SK-N-SH treated with all-trans-retinoic acid at 6 μM for 48 hours (cell line): ENCODE data around the gene CCDC183.

ENCODE experiments used
- ATAC-seq: fragments of 200-7000 bp; cut with Tn5 transposase; 3 replicates; pipeline ENCODE4 v1.9.1; 2020; ENCODE audit warnings: mild to moderate bottlenecking, moderate library complexity
- ARNTL ChIP-seq: fragments of 450-650 bp; formaldehyde crosslinking; IDR thresholded peaks from 2 replicates; pipeline ENCODE4 v1.5.0; 2020; ENCODE audit warnings: low read depth, mild to moderate bottlenecking, moderate library complexity, borderline replicate concordance
- BACH2 ChIP-seq: fragments of 250-450 bp; sonication (Bioruptor Pico); IDR thresholded peaks from 2 replicates; pipeline ENCODE4 v1.9.0; 2021; ENCODE audit warnings: mild to moderate bottlenecking, borderline replicate concordance
- CSDC2 ChIP-seq: fragments of 250-450 bp; sonication (Bioruptor Pico); IDR thresholded peaks from 2 replicates; pipeline ENCODE4 v1.5.0; 2020; ENCODE audit warnings: mild to moderate bottlenecking, moderate library complexity
- CSRNP3 ChIP-seq: fragments of 250-450 bp; sonication (Bioruptor Pico); IDR thresholded peaks from 2 replicates; pipeline ENCODE4 v1.5.1; 2021; ENCODE audit warnings: mild to moderate bottlenecking, moderate library complexity
- ESRRG ChIP-seq: fragments of 250-450 bp; sonication (Bioruptor Pico); IDR thresholded peaks from 2 replicates; pipeline ENCODE4 v1.6.1; 2021; ENCODE audit warnings: mild to moderate bottlenecking
- GLIS3 ChIP-seq: fragments of 250-450 bp; sonication (Bioruptor Pico); IDR thresholded peaks from 2 replicates; pipeline ENCODE4 v1.5.0; 2020; ENCODE audit warnings: mild to moderate bottlenecking, moderate library complexity
- ISL1 ChIP-seq: fragments of 250-450 bp; sonication (Bioruptor Pico); IDR thresholded peaks from 2 replicates; pipeline ENCODE4 v2.1.2; 2022; ENCODE audit warnings: mild to moderate bottlenecking, moderate library complexity
- OSR1 ChIP-seq: fragments of 250-450 bp; sonication (Bioruptor Pico); IDR thresholded peaks from 2 replicates; pipeline ENCODE4 v1.8.0; 2022; ENCODE audit warnings: moderate library complexity, mild to moderate bottlenecking, inconsistent platforms
- PATZ1 ChIP-seq: fragments of 250-450 bp; sonication (Bioruptor Pico); IDR thresholded peaks from 2 replicates; pipeline ENCODE4 v1.8.0; 2020; ENCODE audit warnings: mild to moderate bottlenecking, moderate library complexity, borderline replicate concordance
- PPARA ChIP-seq: fragments of 250-450 bp; sonication (Bioruptor Pico); IDR thresholded peaks from 2 replicates; pipeline ENCODE4 v1.5.0; 2020; ENCODE audit warnings: mild to moderate bottlenecking, borderline replicate concordance
- RARB ChIP-seq: fragments of 250-450 bp; sonication (Bioruptor Pico); IDR thresholded peaks from 2 replicates; pipeline ENCODE4 v1.8.0; 2021; ENCODE audit warnings: mild to moderate bottlenecking, moderate library complexity
- SNAI2 ChIP-seq: fragments of 250-450 bp; sonication (Bioruptor Pico); IDR thresholded peaks from 2 replicates; pipeline ENCODE4 v1.5.0; 2020; ENCODE audit warnings: mild to moderate bottlenecking, moderate library complexity
- TOX ChIP-seq: fragments of 250-450 bp; sonication (Bioruptor Pico); IDR thresholded peaks from 2 replicates; pipeline ENCODE4 v1.8.0; 2021; ENCODE audit warnings: mild to moderate bottlenecking, moderate library complexity, borderline replicate concordance
- TSHZ2 ChIP-seq: fragments of 250-450 bp; sonication (Bioruptor Pico); IDR thresholded peaks from 2 replicates; pipeline ENCODE4 v1.5.0; 2020; ENCODE audit warnings: mild to moderate bottlenecking, moderate library complexity
- ZC3H10 ChIP-seq: fragments of 250-450 bp; sonication (Bioruptor Pico); IDR thresholded peaks from 2 replicates; pipeline ENCODE4 v1.5.1; 2021; ENCODE audit warnings: mild to moderate bottlenecking, moderate library complexity
- ZFP3 ChIP-seq: fragments of 250-450 bp; sonication (Bioruptor Pico); IDR thresholded peaks from 2 replicates; pipeline ENCODE4 v1.5.0; 2020; ENCODE audit warnings: mild to moderate bottlenecking, moderate library complexity
- ZFP30 ChIP-seq: fragments of 450-650 bp; formaldehyde crosslinking; IDR thresholded peaks from 2 replicates; pipeline ENCODE4 v1.5.0; 2022; ENCODE audit warnings: mild to moderate bottlenecking, moderate library complexity
- ZNF565 ChIP-seq: fragments of 450-650 bp; formaldehyde crosslinking; conservative IDR thresholded peaks from 2 replicates; pipeline ENCODE4 v1.5.0; 2020; ENCODE audit warnings: low read depth, mild to moderate bottlenecking, moderate library complexity
- ZNF70 ChIP-seq: fragments of 450-650 bp; formaldehyde crosslinking; IDR thresholded peaks from 2 replicates; pipeline ENCODE4 v1.5.0; 2020; ENCODE audit warnings: mild to moderate bottlenecking, moderate library complexity
- ZNF8 ChIP-seq: fragments of 450-650 bp; formaldehyde crosslinking; IDR thresholded peaks from 2 replicates; pipeline ENCODE4 v1.5.0; 2020; ENCODE audit warnings: mild to moderate bottlenecking, moderate library complexity
- TF ChIP-seq, protein P1 (sequence below): fragments of 250-450 bp; sonication (Bioruptor Pico); IDR thresholded peaks from 2 replicates; pipeline ENCODE4 v1.5.1; 2020; ENCODE audit warnings: low read depth, mild to moderate bottlenecking, moderate library complexity
- TF ChIP-seq, protein P2 (sequence below): fragments of 250-450 bp; sonication (Bioruptor Pico); IDR thresholded peaks from 2 replicates; pipeline ENCODE4 v1.8.0; 2021; ENCODE audit warnings: low read depth, mild to moderate bottlenecking, moderate library complexity, borderline replicate concordance

CCDC183 gene

GRCh38 chr9:136825295-136826187 lies 29.4 kb downstream of the CCDC183 start:
- no peak for ATAC-seq
- no peak for TF ChIP-seq TOX (CRISPR knock-in tag)
- no peak for TF ChIP-seq OSR1 (CRISPR knock-in tag)
- no peak for TF ChIP-seq ESRRG
- no peak for TF ChIP-seq BACH2 (CRISPR knock-in tag)
- TF ChIP-seq ZFP30 (CRISPR knock-in tag), result no peak
- TF ChIP-seq ZFP3 (CRISPR knock-in tag), result no peak
- TF ChIP-seq ZNF565 (CRISPR knock-in tag), result no peak
- no peak for TF ChIP-seq TSHZ2 (CRISPR knock-in tag)
- TF ChIP-seq RARB (CRISPR knock-in tag), result no peak
- TF ChIP-seq PATZ1, result no peak
- no peak for TF ChIP-seq PPARA (CRISPR knock-in tag)
- TF ChIP-seq, protein P1, sequence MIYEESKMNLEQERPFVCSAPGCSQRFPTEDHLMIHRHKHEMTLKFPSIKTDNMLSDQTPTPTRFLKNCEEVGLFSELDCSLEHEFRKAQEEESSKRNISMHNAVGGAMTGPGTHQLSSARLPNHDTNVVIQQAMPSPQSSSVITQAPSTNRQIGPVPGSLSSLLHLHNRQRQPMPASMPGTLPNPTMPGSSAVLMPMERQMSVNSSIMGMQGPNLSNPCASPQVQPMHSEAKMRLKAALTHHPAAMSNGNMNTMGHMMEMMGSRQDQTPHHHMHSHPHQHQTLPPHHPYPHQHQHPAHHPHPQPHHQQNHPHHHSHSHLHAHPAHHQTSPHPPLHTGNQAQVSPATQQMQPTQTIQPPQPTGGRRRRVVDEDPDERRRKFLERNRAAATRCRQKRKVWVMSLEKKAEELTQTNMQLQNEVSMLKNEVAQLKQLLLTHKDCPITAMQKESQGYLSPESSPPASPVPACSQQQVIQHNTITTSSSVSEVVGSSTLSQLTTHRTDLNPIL (CRISPR knock-in tag), result no peak
- no peak for TF ChIP-seq ZNF8 (CRISPR knock-in tag)
- TF ChIP-seq, protein P2, sequence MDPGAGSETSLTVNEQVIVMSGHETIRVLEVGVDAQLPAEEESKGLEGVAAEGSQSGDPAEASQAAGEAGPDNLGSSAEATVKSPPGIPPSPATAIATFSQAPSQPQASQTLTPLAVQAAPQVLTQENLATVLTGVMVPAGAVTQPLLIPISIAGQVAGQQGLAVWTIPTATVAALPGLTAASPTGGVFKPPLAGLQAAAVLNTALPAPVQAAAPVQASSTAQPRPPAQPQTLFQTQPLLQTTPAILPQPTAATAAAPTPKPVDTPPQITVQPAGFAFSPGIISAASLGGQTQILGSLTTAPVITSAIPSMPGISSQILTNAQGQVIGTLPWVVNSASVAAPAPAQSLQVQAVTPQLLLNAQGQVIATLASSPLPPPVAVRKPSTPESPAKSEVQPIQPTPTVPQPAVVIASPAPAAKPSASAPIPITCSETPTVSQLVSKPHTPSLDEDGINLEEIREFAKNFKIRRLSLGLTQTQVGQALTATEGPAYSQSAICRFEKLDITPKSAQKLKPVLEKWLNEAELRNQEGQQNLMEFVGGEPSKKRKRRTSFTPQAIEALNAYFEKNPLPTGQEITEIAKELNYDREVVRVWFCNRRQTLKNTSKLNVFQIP, result no peak
- no peak for TF ChIP-seq CSDC2 (CRISPR knock-in tag)
- TF ChIP-seq SNAI2, result no peak
- no peak for TF ChIP-seq ARNTL (CRISPR knock-in tag)
- TF ChIP-seq GLIS3 (CRISPR knock-in tag), result no peak
- TF ChIP-seq, all 23 proteins: peak for 0

DNA sequence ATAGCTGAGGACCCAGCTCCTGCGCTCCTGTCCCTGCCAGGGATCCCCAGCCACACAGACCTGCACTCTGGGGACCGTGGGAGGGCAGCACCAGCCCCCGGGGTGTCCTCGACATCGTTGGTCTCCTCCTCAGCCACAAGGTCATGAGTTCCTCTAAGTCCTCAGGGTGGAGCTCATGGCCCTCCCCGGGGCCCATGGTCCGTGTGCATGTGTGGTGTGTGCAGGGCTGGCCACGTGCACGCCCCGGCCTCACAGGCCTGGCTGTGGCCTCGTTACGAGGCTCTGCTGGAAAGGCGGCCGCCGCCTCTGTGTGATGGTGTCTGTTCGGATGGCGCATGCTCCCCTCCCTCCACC lies 30.0 kb downstream of the CCDC183 start:
- ATAC-seq, result no peak
- TF ChIP-seq ZNF565 (CRISPR knock-in tag), result no peak

GRCh38 chr9:136826703-136827582 lies 30.8 kb downstream of the CCDC183 start:
- TF ChIP-seq CSDC2 (CRISPR knock-in tag) (no peak), TSHZ2 (CRISPR knock-in tag) (no peak), ZNF565 (CRISPR knock-in tag) (no peak), GLIS3 (CRISPR knock-in tag) (no peak), ARNTL (CRISPR knock-in tag) (no peak), BACH2 (CRISPR knock-in tag) (no peak), ZFP30 (CRISPR knock-in tag) (no peak), ISL1 (CRISPR knock-in tag) (no peak), CSRNP3 (CRISPR knock-in tag) (no peak), PPARA (CRISPR knock-in tag) (no peak), ZNF70 (no peak), TOX (CRISPR knock-in tag) (no peak), ZC3H10 (CRISPR knock-in tag) (no peak)
- ATAC-seq, result no peak
